Measurements from ENCODE around the gene CAPZB.

Gene CAPZB

DNA sequence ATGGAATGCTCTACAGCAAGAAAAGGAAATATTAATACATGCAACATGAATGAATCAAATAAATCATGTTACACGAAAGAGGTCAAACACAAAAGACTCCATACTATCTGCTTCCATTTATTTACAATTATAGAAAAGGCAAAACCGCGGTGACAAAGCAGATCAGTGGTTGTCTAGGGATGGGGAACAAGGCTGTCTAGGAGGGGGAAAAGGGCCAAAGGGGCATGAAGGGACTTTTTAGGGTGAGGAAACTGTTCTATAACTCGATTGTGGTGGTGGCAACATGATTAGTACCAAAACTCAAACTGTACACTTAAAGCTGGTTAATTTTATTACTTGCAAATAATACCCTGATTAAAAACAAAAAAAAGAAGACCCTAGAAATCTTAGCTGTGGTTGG is 20.6 kb downstream of the CAPZB start:
- in situ Hi-C loops (cut with MboI; ENCODE audit: low pct_unique_long_range_greater_than_20kb, low sequenced_read_pairs, unreplicated experiment), result no loop called here
- DNase-seq (ENCODE audit: low spot score), result no peak
- TF ChIP-seq, protein P1, sequence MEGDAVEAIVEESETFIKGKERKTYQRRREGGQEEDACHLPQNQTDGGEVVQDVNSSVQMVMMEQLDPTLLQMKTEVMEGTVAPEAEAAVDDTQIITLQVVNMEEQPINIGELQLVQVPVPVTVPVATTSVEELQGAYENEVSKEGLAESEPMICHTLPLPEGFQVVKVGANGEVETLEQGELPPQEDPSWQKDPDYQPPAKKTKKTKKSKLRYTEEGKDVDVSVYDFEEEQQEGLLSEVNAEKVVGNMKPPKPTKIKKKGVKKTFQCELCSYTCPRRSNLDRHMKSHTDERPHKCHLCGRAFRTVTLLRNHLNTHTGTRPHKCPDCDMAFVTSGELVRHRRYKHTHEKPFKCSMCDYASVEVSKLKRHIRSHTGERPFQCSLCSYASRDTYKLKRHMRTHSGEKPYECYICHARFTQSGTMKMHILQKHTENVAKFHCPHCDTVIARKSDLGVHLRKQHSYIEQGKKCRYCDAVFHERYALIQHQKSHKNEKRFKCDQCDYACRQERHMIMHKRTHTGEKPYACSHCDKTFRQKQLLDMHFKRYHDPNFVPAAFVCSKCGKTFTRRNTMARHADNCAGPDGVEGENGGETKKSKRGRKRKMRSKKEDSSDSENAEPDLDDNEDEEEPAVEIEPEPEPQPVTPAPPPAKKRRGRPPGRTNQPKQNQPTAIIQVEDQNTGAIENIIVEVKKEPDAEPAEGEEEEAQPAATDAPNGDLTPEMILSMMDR (IDR thresholded peaks at IDR 0.05; ENCODE audit: extremely low read depth, insufficient read depth, missing control alignments), result no peak

DNA sequence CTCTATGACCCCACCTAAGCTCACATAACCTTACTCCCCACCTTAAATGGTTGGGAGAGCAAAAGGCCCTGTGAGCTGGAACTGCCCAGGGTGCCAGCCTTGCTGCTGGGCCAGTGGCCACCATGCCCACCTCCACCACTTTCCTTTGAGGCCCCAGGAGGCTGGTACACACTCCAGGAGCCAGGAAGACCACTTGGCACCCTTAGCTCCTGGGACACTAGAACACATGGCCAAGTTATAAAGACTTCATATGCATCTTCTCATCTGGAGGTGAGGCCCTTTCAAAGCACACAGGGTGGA is 21.9 kb downstream of the CAPZB start:
- no peak for DNase-seq (ENCODE audit: low spot score)
- TF ChIP-seq, protein P1 (IDR thresholded peaks at IDR 0.05; ENCODE audit: extremely low read depth, insufficient read depth, missing control alignments), result no peak
- in situ Hi-C loops (cut with MboI; ENCODE audit: low pct_unique_long_range_greater_than_20kb, low sequenced_read_pairs, unreplicated experiment), result no loop called here

DNA sequence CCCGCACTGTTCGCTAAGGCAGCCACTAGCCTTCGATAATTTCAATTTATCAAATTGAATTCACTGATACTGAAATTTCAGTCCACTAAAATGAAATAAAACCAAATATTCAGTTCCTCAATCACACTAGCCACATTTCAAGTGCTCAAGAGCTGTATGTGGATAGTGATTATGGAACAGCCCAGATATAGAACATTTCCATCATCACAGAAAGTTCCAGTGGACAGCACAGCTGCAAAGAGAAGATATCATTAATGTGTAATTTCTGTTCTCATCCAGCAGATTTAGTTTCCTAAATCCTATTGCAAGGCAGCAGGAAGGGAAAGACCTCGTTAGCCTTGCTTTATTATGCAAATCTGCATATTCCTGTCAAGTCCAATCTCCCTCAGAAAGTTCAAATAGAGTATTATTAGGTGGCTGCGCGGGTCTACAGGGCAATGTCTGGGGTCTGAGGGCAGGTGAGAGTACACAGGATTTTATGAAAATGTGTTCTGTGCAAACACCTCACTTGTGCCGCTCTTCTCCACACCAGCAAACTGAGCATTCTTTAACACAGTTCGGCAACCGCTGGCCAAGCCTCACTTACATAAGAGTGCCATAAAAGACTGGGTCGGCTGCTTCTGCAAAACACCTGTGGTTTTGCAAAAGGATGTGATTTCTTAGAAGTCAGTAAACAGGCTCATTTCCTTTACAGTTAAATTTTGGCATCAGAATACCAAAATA is 22.4 kb downstream of the CAPZB start:
- TF ChIP-seq, protein P1 (IDR thresholded peaks at IDR 0.05; ENCODE audit: extremely low read depth, insufficient read depth, missing control alignments), result no peak
- in situ Hi-C loops (cut with MboI; ENCODE audit: low pct_unique_long_range_greater_than_20kb, low sequenced_read_pairs, unreplicated experiment), result no loop called here
- no peak for DNase-seq (ENCODE audit: low spot score)

DNA sequence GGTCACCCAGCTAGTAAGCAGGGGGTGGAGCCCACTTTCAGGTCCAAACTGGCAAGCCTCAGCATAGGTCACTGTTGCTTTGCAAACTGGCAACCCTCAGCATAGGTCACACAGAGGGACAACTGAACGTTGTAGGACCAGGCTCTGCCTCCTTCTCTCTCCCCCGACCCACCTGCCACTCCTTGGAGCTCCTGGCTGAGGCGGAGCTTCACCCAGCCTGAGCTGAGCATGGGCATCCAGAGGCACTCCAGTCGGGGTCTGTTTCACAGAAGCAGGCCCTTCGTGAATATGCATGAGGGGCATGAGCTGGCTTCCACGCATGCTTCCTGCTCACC is 24.2 kb downstream of the CAPZB start:
- in situ Hi-C loops (cut with MboI; ENCODE audit: low pct_unique_long_range_greater_than_20kb, low sequenced_read_pairs, unreplicated experiment), result no loop called here
- TF ChIP-seq, protein P1 (IDR thresholded peaks at IDR 0.05; ENCODE audit: extremely low read depth, insufficient read depth, missing control alignments), result no peak
- DNase-seq (ENCODE audit: low spot score), result no peak

DNA sequence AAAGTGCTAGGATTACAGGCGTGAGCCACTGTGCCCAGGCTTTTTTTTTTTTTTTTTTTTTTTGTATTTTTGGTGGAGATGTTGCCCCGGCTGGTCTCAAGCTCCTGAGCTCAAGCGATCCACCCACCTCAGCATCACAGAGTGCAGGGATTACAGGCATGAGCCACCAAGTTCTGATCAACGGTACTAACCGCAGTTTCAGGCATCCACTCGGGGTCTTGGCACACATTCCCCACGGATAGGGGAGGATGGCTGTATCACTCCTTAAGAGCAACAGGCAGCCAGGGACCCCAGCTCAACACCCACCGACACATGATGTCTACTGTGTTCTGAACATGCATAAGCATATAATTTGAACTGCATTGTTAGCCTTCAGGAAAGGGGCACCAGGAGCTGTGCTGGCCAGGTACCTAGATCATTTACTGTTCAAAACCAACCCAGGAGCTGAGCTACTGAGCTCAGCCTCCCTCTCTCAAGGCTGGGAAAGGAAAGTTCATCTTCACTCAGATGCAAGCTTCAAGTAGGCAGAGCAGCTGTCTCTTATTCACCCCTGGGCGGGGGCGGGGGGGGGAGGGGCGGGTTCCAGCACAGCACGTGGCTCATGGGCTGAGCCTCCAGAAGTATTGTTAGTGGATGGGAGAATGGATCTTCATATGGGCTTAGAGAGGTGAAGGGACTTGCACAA is 24.7 kb downstream of the CAPZB start:
- TF ChIP-seq, protein P1 (IDR thresholded peaks at IDR 0.05; ENCODE audit: extremely low read depth, insufficient read depth, missing control alignments), result no peak
- in situ Hi-C loops (cut with MboI; ENCODE audit: low pct_unique_long_range_greater_than_20kb, low sequenced_read_pairs, unreplicated experiment), result no loop called here
- DNase-seq (ENCODE audit: low spot score), result no peak

DNA sequence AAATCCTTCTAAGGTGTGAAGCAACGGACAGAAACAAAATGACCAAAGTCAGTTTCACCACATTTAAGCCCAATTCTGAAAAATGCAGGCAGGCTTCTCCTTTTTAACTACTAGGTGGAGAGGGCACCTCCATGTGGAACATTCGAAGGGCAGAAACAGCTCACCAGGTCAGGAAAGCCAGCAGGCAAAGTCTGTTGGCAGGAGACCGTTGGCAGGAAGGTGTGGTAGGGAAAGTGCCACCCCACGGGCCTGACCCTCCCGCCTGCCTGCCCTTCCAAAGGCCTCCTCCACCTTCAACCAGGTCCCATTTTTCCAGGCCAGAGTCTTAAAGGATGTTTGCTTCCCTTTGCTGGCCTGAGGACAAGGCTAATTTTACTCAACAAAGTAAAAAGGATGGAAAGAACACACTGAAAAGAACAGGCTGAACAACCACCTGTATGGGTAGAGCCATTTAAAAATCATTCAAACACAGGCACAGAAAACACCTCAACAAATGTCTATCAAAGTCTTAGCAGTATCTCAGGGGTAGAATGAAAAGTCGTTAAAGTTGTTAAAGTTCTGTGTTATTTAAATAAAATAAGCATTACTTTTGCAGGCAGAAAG is 26.4 kb downstream of the CAPZB start:
- TF ChIP-seq, protein P1 (IDR thresholded peaks at IDR 0.05; ENCODE audit: extremely low read depth, insufficient read depth, missing control alignments), result no peak
- DNase-seq (ENCODE audit: low spot score), result no peak
- in situ Hi-C loops (cut with MboI; ENCODE audit: low pct_unique_long_range_greater_than_20kb, low sequenced_read_pairs, unreplicated experiment), result no loop called here

Data from GM13977 (cell line).